Measurements from ENCODE around the gene CNEP1R1. TPM values are rescaled to one million over a fixed set of nuclear protein-coding genes. Genes with fewer than 3 reads are reported as not detected.

The CNEP1R1 gene
- total and polyA plus RNA-seq, 9 of the 15 experiments (the other 6 are each of a cell fraction or from before 2014, with no cell fraction given) = 7.6 to 20.1 (median 10.6) TPM

DNA sequence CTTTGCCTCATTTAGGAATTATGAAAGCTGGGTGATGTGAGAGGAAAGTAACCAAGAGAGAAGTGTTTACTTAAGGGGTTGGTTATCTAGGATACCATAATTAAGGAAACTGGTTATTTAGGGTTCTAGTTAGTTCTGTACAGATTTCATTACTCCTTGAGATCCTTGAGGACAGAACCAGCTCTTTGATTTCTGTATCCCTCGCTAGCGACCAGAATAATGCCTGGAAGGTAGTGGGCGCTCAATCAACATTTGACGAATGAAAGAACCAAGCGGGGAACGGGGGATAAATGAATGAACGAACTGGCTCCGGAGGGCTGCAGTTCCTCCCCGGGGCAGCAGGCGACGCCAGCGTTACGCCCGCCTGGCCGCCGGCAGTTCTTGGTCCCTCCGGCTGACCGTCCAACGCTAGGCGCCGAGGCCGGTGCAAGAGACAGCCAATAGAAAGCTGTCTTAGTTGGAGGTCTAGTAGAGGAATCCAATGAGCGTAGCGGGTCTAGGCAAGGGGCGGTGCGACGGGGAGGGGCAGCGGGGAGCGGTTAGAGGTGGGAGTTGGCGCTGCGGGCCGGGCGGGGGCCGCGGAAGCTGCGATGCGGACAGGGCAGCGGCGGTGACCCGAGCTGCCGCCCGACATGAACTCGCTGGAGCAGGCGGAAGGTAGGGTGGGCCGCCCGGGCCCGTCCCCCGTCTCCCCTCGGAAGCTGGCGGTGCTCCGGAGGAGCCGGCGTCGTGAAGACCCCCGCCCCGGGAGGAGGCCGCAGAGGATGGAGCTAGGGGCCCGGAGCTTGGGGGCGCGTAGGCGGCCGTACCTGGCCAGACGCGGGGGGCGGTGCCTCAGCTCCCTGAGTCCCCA lies at the start of gene CNEP1R1 (continued):
- TF ChIP-seq ZNF408 (CRISPR knock-in tag; IDR thresholded peaks at IDR 0.05; ENCODE audit: low read depth) (no peak), SNRNP70 (optimal IDR thresholded peaks at IDR 0.05; ENCODE audit: low read depth, low read length) (no peak), STAT5A (IDR thresholded peaks at IDR 0.05; ENCODE audit: borderline replicate concordance, low read length) (no peak), ARNT (IDR thresholded peaks at IDR 0.05) (0 out of 4 replicates have a peak, but pooled peaks of 1 of the 2 experiments have one; percentile 55), ZKSCAN8 (CRISPR knock-in tag; IDR thresholded peaks at IDR 0.05) (no peak), SMAD2 (IDR thresholded peaks at IDR 0.05; ENCODE audit: low read depth, low read length) (no peak), SIN3B (IDR thresholded peaks at IDR 0.05; ENCODE audit: low read depth) (0 out of 2 replicates have a peak, but pooled peaks have one; percentile 42), ASH1L (IDR thresholded peaks at IDR 0.05; ENCODE audit: borderline replicate concordance, low read depth, partially characterized antibody) (peak; percentile 96), ZNF311 (CRISPR knock-in tag; IDR thresholded peaks at IDR 0.05) (no peak), ZBTB49 (CRISPR knock-in tag; IDR thresholded peaks at IDR 0.05; ENCODE audit: borderline replicate concordance) (no peak), HDAC1 (IDR thresholded peaks at IDR 0.05) (peak in 1 of 2 experiments; percentile 66; a peak in 2 of 4 replicates), MYBL2 (IDR thresholded peaks at IDR 0.05; ENCODE audit: low read depth) (peak; percentile 81), MYBL2 (CRISPR knock-in tag; IDR thresholded peaks at IDR 0.05; ENCODE audit: borderline replicate concordance) (no peak), ZNF445 (CRISPR knock-in tag; IDR thresholded peaks at IDR 0.05; ENCODE audit: low read depth) (no peak), ZBTB9 (CRISPR knock-in tag; IDR thresholded peaks at IDR 0.05) (no peak), CREB5 (CRISPR knock-in tag; IDR thresholded peaks at IDR 0.05) (no peak), TCF7 (IDR thresholded peaks at IDR 0.05; ENCODE audit: borderline replicate concordance) (no peak), SRSF9 (IDR thresholded peaks at IDR 0.05; ENCODE audit: borderline replicate concordance, low read depth, low read length) (no peak), ZSCAN29 (IDR thresholded peaks at IDR 0.05) (no peak), HDAC3 (IDR thresholded peaks at IDR 0.05; ENCODE audit: borderline replicate concordance, partially characterized antibody) (no peak), E2F6 (IDR thresholded peaks at IDR 0.05; ENCODE audit: borderline replicate concordance in 1 of 2, extremely low read depth in 1 of 2, insufficient read depth in 1 of 2, insufficient read length in 1 of 2, low read depth in 1 of 2, low read length in 1 of 2, poor library complexity in 1 of 2, severe bottlenecking in 1 of 2) (peak in 1 of 2 experiments; percentile 28)
